HEK293T (cell line): ENCODE results near the gene CLASRP.
A peak's percentile ranks its signal among the peaks of the same experiment; 100 is the strongest.

Source experiments
- CTCF ChIA-PET: fragments of 350-600 bp; formaldehyde crosslinking; extraction: SDS; loops from one replicate; lab custom pipeline; 2021; ENCODE audit warnings: antibody characterized with exemption, inconsistent platforms; lab: Yijun Ruan, JAX
- POLR2A ChIA-PET: fragments of 350-600 bp; formaldehyde crosslinking; extraction: SDS; loops from one replicate; lab custom pipeline; 2020; ENCODE audit warnings: antibody characterized with exemption, inconsistent platforms; lab: Yijun Ruan, JAX
- DNase-seq: peaks from one replicate; pipeline ENCODE4 v3.0.0; 2012; ENCODE audit warnings: mixed read lengths; ENCODE audit errors: extremely low spot score
- ARNT ChIP-seq: fragments of 450-650 bp; IDR thresholded peaks from 2 replicates; pipeline ENCODE4 v1.6.1; 2017; ENCODE audit warnings: mild to moderate bottlenecking
- CTBP1 ChIP-seq: fragments of 450-650 bp; IDR thresholded peaks from 2 replicates; pipeline ENCODE4 v1.6.1; 2016; ENCODE audit warnings: borderline replicate concordance
- ELF4 ChIP-seq: fragments of 450-650 bp; IDR thresholded peaks from 2 replicates; pipeline ENCODE4 v1.6.1; 2017; ENCODE audit warnings: antibody characterized with exemption
- FOXA1 ChIP-seq: fragments of 450-650 bp; IDR thresholded peaks from 2 replicates; pipeline ENCODE4 v1.6.1; 2016; ENCODE audit warnings: mild to moderate bottlenecking
- FOXM1 ChIP-seq: fragments of 450-650 bp; IDR thresholded peaks from 2 replicates; pipeline ENCODE4 v1.6.1; 2017; ENCODE audit warnings: mild to moderate bottlenecking, borderline replicate concordance
- HDGF ChIP-seq: fragments of 450-650 bp; IDR thresholded peaks from 2 replicates; pipeline ENCODE4 v1.6.1; 2017; ENCODE audit warnings: antibody characterized with exemption, borderline replicate concordance
- L3MBTL2 ChIP-seq: fragments of 450-650 bp; conservative IDR thresholded peaks from 2 replicates; pipeline ENCODE4 v1.6.1; 2016; ENCODE audit warnings: mild to moderate bottlenecking
- LEF1 ChIP-seq: fragments of 450-650 bp; IDR thresholded peaks from 2 replicates; pipeline ENCODE4 v1.6.1; 2017; ENCODE audit warnings: mild to moderate bottlenecking, borderline replicate concordance
- NFRKB ChIP-seq: fragments of 450-650 bp; IDR thresholded peaks from 2 replicates; pipeline ENCODE4 v1.6.1; 2016; ENCODE audit warnings: mild to moderate bottlenecking, moderate library complexity
- SUZ12 ChIP-seq: fragments of 450-650 bp; IDR thresholded peaks from 2 replicates; pipeline ENCODE4 v1.6.1; 2016; ENCODE audit warnings: mild to moderate bottlenecking
- TARDBP ChIP-seq: fragments of 450-650 bp; IDR thresholded peaks from 2 replicates; pipeline ENCODE4 v1.6.1; 2016
- TF ChIP-seq, protein P1 (sequence below): fragments of 450-650 bp; IDR thresholded peaks from 2 replicates; pipeline ENCODE4 v1.6.1; 2016

CLASRP gene

DNA sequence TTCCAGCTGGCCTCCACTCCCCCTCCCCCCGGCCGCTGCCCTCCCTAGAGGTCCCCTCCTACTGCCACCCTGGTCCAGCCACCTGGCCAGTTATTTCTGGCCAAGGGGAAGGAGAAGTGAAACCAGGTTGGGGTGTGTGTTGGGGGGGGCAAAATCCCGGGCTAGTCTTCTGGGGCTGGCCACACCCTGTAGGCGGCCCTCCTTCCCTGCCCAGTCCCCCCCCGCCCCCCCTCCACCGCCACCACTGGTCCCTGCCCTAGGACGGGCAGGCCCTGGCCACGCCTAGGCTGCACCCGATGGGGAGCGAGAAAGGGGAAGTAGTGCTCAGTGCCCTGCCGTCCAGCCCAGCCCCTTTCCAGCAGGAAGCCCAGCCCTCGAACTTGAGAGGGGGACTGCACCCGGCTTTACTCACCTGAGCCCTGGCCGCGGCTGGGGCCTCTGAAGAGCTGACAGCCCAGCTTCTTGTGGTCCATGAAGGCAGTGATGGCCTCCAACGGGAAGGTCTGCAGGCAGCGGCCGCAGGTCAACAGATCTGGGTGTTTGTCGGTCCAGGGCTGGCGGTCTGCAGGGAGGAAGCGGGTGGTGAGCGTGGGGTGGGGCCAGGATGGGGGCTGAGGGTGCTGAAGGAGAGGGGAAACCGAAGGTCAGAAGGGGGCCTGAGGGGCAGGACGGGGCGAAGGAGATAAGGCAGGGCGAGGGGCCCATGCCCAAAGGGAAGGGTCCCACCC, 36.6 kb downstream of the CLASRP start:
- CTCF ChIA-PET = interaction anchor here (1.4 kb wide), 1 partner anchor 16 kb away, joined by 6 read pairs; no protein-coding TSS in a partner anchor
- POLR2A ChIA-PET = interaction anchor here (2.4 to 3.7 kb wide), 2 partner anchors 17 to 36 kb away, joined by 12 to 21 read pairs; partner anchors contain the start of genes CLASRP and PPP1R37
- DNase-seq = no peak
- TF ChIP-seq SUZ12 = no peak

DNA sequence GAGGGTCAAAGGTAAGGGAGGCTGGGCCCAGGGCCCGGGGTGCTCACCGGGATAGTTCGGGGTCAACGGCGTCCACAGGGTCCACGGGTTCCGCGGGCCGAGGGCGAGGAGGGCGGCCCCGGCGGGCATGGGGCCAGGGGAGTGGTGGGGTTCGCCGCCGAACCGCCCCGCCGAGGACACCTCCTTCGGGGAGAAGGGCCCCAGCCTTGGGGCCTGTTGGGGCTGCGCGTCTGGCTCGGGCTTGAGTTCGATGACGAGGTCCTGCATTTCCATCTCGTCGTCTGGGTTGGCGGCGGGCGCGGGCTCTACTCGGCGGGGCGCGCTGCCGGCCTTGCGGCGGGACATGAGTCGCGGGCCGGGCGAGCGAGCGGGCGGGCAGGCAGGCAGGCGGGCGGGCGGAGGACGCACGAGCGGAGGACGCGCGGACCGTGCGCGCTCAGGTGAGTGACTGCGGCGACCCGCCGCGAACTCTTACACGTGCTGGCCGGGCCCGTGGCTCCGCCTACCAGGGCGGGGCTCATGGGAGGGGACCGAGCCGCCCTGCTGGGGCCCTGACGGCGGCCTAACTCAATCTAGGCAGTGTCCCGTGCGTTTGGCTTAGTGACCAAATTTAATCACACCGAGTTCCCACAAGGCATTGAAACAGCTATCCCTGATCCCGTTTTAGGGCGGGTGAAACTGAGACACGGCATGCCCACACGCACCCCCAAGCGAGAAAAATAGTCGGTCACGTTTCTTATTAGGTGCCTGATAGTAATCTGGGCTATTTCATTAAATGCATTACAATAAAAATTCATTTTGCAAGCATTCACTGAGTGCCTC, 37.4 kb downstream of the CLASRP start, which contains the start of gene ZNF296:
ZNF296 (minus strand) TSS at position 450 of the 822 bp plus-strand sequence; CDS start at position 345, 105 bp downstream.
- CTCF ChIA-PET = no interaction called here
- TF ChIP-seq TARDBP = no peak
- TF ChIP-seq, protein P1, sequence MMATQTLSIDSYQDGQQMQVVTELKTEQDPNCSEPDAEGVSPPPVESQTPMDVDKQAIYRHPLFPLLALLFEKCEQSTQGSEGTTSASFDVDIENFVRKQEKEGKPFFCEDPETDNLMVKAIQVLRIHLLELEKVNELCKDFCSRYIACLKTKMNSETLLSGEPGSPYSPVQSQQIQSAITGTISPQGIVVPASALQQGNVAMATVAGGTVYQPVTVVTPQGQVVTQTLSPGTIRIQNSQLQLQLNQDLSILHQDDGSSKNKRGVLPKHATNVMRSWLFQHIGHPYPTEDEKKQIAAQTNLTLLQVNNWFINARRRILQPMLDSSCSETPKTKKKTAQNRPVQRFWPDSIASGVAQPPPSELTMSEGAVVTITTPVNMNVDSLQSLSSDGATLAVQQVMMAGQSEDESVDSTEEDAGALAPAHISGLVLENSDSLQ = peak; percentile 60
- TF ChIP-seq CTBP1 = no peak
- no peak for TF ChIP-seq FOXA1
- no peak for TF ChIP-seq SUZ12
- POLR2A ChIA-PET = interaction anchor here (0.6 to 3.7 kb wide), 3 partner anchors 10 to 37 kb away, joined by 3 to 21 read pairs (median 12); partner anchors contain the start of genes CLASRP and PPP1R37
- DNase-seq = peak; percentile 83

DNA sequence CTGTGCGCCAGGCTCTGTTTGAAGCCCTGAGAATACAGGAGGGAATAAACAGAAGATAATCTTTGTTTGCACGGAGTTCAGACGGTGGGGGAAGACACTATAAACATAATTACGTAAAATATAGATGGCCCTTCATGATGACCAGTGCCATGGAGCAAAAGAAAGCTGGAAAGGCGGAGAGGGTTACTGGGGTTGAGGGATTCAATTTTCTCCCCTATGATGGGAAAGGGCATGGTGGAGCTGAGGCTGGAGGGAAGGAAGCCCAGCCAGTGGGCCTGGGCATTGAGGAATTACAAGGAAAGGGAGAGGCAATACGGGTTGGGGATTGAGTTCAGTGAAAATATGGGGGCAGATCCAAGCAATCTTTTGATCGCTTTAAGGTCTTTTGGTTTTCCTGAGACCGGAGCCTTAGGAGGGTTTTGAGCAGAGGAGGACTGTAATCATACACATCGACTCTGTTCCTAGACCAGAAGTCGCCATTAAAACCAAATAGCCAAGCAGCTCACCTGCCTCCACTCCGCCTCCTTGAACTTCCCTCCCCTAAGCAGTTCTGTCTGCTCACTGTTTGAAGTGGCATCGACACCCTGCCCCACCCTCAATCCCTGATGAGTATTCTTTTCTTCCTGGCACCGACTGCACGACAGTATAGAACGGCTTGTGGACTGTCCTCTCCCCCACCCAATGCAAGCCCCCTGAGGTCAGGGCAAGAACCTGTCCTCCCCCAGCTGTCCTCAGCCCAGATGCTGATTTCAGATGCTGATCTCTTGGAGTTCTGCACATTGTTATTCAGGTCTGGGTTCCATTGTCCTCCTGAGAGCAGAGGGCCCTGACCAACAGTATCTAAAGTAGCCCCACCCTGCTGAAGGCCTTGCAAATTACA, 38.2 kb downstream of the CLASRP start:
- ChIA-PET POLR2A (interaction anchor here (0.6 to 3.7 kb wide), 2 partner anchors 11 to 15 kb away, joined by 3 to 21 read pairs; partner anchors contain the start of gene PPP1R37), CTCF (no interaction called here)
- no peak for DNase-seq
- TF ChIP-seq HDGF (no peak), LEF1 (no peak), FOXA1 (no peak), ARNT (no peak), L3MBTL2 (peak; percentile 17; the same call in 1 of the 2 replicates)

DNA sequence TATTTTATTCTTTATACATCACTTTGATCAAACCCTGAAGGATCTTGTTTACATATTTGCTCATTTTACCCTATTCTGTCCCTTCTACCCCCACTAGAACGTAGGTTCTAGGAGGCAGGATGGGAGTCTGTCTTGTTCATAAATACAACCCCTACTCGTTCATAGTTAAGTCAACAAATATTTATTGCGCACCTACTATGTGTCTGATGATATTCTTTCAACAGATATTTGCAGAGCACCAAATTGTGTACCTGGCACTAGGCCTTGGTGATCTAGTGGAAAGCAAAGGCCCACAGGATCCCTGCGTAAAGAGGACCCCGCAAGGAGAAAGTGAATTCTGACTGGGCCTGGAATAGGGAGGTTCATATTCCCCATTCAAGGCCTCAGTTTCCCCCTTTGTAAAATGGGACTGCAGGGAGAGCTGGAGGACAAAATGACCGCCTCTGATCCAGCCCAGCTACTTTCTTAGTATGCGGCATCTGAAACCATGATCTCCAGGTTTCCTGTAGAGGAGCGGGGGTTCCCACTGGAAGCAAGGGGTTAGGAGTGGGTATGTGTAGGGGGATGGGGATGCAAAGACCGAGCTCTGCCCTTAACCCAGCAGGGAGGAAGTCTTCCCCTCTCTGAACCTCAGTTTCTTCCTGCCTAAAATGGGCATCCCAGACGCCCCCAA, 39.7 kb downstream of the CLASRP start:
- DNase-seq = no peak
- ChIA-PET POLR2A (interaction anchor here (0.6 to 2.7 kb wide), 6 partner anchors 10 to 76 kb away, joined by 3 to 44 read pairs (median 4); partner anchors contain the start of genes CLASRP and PPP1R37), CTCF (no interaction called here)
- TF ChIP-seq L3MBTL2 = 0 out of 2 replicates have a peak, but pooled peaks have one; percentile 38
- TF ChIP-seq TARDBP = no peak

DNA sequence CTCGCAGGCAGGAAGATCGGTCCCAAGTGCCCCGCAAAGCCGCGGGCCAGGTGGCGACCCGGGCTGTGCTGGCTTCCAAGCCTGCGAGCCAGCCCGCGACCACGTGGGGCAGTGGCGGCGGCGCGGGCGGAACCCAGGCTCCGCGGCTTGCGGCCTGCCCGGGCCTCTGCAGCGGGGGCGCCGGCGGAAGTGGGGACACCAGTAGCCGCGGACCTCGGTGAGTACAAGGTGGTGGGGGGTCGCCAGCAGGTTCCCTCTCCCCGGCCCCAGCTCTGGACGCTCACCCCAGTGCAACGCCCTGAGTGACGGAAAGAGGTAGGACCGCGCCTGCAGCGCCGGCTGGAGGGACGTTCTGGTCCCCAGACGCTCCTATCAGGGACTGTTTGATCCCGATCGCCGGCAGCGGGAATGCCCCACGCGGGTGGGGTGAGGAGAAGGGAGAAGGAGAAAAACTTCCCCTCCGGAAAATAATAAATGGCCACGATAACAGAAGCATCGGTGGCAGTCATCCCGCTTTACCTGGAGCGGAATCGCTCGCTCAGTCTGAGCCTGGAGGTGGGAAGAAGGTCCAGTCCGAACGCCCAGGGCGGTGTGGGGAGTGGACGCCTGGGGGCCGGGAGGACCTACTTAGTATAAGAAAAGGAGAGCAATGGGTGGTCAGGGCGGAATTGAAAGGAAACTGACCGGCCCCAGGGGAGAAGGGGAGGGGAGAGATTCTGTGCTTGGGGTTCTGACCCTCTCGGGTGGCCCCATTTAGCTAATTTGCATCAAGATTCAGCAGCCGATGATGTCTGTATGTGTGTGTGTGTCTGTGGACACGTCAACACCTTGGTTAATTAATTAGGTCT, 40.4 kb downstream of the CLASRP start, which contains the start of gene GEMIN7:
GEMIN7 (plus strand) TSS at position 198 of the 848 bp plus-strand sequence. CDS start 10,855 bp downstream, outside the sequence.
- TF ChIP-seq LEF1 = peak; percentile 85; the same call in 1 of the 2 replicates
- no peak; the same call in 1 of the 2 replicates for TF ChIP-seq CTBP1
- TF ChIP-seq FOXM1 = peak; percentile 81; the same call in 1 of the 2 replicates
- no peak for TF ChIP-seq FOXA1
- TF ChIP-seq ARNT = peak; percentile 87
- peak; percentile 4; the same call in 1 of the 2 replicates for TF ChIP-seq L3MBTL2
- TF ChIP-seq TARDBP = no peak
- peak; percentile 86 for DNase-seq
- ChIA-PET CTCF (no interaction called here), POLR2A (interaction anchor here (0.6 to 2.7 kb wide), 7 partner anchors 11 to 142 kb away, joined by 3 to 44 read pairs (median 3); partner anchors contain the start of genes CLASRP and PPP1R37)

DNA sequence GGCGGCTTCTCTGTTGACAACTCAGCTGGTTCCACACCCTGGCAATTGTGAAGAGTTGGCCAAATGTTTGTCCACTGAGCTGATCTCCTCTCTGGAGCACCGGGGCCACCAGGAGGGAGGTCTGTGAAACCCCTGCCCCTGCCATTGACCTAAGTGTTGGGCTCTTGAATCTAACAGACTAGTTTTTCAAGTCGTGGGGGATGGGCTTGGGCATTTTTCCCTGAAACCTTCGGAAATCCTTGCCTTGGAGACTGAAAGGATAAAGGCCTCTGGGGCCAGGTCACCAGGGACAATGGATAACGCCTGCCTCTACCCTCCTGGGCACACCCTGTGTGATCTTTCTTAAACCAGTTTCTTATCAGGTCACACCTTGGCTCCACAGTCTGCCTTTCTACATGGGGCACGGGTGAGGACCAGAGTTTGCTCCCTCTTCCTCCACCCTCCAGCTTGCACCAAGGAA, 41.1 kb downstream of the CLASRP start:
- TF ChIP-seq SUZ12 = no peak
- no peak for TF ChIP-seq L3MBTL2
- TF ChIP-seq ELF4 = no peak
- no peak for TF ChIP-seq FOXM1
- POLR2A ChIA-PET = interaction anchor here (0.6 to 2.7 kb wide), 4 partner anchors 11 to 141 kb away, joined by 3 to 44 read pairs (median 8); partner anchors contain the start of genes CLASRP and PPP1R37
- CTCF ChIA-PET = no interaction called here

DNA sequence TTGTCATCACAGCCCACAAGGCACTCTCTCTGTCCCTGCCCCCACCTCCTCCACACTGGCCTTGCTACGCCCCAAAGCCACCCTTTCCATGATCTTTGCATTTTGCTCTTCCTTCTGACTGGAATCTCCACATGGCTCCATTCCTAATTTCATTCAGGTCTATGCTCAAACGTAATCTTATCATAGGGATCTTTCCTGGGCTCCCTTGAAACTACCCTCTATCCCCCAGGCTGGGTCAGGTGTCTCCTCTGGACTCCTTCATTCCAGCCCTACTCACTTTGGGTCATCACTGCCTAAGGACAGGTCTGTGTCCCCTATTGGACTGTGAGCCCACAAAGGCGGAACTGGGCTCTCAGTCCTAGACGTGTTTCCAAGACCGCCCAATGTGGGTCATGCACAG, 43.3 kb downstream of the CLASRP start:
- DNase-seq = no peak
- no peak for TF ChIP-seq NFRKB
- ChIA-PET CTCF (no interaction called here), POLR2A (no interaction called here)

More for the DNA sequence above, 41.1 kb downstream of the CLASRP start:
- no peak for DNase-seq
